VCaP (cell line): ENCODE measurements around the gene ABCG8.
A peak's percentile ranks its signal among the peaks of the same experiment; 100 is the strongest.

Source experiments
- H3K27ac ChIP-seq: fragments of 450-650 bp; 2 replicates; pipeline ENCODE4 v1.5.1; 2017
- TF ChIP-seq, protein P1 (sequence below): fragments of 450-650 bp; conservative IDR thresholded peaks from 2 replicates; pipeline ENCODE4 v1.5.1; 2017; ENCODE audit warnings: mild to moderate bottlenecking, moderate library complexity

ABCG8 gene

DNA sequence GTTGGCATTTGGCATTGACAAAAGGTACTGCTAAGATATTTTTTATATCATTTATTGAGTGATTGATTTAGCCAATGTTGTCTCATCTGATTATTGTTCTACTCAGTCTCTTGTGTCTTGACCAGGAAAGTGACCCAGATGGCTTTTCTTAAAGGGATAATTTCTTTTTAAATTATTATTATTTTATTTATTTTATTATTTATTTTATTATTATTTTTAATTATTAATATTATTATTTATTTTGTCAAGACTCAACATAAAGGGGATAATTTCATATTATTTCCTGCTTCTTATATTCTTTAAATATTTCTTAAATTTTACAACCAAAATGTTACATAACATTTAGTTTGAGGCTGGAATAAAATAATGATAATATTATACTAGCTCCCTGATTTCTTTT lies 37.9 kb upstream of the ABCG8 start:
- H3K27ac ChIP-seq, result no peak overlapping the region
- TF ChIP-seq, protein P1, sequence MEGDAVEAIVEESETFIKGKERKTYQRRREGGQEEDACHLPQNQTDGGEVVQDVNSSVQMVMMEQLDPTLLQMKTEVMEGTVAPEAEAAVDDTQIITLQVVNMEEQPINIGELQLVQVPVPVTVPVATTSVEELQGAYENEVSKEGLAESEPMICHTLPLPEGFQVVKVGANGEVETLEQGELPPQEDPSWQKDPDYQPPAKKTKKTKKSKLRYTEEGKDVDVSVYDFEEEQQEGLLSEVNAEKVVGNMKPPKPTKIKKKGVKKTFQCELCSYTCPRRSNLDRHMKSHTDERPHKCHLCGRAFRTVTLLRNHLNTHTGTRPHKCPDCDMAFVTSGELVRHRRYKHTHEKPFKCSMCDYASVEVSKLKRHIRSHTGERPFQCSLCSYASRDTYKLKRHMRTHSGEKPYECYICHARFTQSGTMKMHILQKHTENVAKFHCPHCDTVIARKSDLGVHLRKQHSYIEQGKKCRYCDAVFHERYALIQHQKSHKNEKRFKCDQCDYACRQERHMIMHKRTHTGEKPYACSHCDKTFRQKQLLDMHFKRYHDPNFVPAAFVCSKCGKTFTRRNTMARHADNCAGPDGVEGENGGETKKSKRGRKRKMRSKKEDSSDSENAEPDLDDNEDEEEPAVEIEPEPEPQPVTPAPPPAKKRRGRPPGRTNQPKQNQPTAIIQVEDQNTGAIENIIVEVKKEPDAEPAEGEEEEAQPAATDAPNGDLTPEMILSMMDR, result no peak

DNA sequence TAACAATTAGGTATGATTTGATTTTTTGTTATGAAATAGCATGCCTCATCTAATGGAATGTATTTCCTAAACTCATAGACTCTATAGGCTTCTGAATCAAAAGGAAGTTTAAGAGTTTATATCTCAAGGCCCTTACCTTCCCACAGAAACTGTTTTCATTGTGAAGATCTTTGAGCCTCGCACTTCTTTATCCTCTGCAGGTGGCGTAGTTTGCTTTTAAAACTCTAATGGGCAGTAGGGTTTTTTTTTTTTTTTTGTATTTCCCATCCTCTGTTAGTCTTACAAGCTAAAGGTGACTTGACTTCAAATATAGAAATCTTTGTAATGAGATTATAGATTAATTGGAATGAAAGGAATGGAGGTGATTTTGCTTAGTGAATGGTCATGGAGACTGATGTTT lies 36.6 kb upstream of the ABCG8 start:
- TF ChIP-seq, protein P1, result no peak
- H3K27ac ChIP-seq, result no peak overlapping the region

DNA sequence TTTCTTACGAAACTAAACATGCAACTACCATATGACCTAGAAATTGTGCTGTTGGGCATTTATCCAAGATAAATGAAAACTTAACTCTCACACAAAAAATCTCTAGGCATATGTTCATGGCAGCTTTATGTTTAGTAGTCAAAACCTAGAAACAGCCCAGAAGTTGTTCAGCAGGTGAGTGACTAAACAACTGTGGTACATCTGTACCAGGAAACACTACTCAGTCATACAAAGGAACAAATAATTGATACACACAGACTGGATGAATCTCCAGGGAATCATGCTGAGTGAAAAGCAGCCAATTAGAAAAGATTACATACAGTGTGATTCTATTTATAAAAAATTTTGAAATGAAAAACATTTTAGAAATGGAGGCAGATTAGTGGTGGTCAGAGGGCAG lies 35.7 kb upstream of the ABCG8 start:
- no peak overlapping the region for H3K27ac ChIP-seq
- TF ChIP-seq, protein P1, result no peak

DNA sequence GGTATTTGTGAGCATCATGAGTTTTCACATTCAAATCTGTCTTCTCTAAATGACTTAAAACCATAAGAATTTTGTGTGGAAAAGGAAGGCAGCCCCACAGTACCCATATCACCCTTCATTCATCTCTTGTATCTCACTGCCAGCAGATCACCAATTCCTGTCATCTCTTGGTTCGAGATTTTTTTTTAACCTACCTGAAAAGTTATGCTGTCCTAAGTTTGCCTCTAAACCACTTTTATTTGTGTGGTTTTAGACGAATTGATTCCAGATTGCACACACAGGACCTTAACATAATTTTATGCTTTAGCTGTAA lies 32.1 kb upstream of the ABCG8 start:
- TF ChIP-seq, protein P1, result no peak
- H3K27ac ChIP-seq, result peak overlapping the region; percentile 40; the same call in 1 of the 2 replicates

DNA sequence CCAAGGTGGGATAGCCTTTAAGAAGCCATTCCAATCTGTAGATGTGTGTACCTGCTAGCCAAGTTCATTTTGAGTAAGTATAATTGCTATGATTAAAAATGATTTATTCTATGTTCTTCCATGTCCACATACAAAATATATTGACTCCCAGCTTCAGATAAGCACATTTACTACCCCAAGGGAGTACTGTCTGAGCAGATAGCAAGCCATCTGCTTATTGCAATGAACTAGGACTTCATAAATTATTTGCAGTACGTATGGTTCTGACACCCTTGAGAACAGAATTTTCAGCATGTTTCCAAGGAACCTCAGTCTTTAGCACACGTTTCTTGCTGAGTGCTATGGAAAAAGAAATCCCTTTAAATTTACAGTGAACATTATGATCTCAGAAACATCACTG lies 28.3 kb upstream of the ABCG8 start:
- no peak overlapping the region for H3K27ac ChIP-seq
- TF ChIP-seq, protein P1, result no peak

DNA sequence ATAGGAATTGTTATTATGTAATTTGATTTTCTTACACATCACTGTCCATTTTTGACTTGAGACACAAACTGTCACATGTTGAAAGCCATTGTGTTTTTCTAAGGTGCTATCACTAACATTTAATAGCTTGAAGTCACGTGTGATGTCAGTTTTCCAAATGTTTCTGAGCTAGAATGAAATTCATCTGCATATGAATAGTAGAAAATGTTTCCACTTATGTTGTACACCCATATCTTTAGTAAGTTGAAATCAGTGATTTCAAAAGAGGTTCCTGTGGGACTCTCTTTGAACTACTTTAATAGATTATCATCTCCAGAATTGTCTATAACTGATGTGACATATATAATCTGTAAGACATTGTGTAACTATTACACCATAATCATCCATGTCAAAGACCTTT lies 27.9 kb upstream of the ABCG8 start:
- TF ChIP-seq, protein P1, result no peak

DNA sequence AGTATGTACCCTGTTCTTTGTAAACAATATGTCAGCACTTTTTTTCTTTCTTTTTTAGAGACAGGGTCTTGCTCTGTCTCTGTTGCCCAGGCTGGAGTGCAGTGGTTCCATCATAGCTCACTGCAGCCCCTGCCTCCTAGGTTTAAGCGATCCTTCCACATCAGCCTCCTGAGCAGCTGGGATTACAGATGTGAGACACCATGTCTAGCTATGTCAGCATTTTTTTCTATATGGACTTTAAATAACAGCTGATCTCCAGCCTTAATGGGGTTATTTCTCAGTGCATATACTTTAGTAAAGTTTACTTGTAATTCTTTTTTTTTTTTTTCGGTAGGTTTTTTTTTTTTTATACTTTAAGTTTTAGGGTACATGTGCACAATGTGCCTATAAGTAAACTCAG lies 26.8 kb upstream of the ABCG8 start:
- TF ChIP-seq, protein P1, result no peak
- no peak overlapping the region for H3K27ac ChIP-seq

More for the DNA sequence above, 27.9 kb upstream of the ABCG8 start:
- no peak overlapping the region for H3K27ac ChIP-seq

DNA sequence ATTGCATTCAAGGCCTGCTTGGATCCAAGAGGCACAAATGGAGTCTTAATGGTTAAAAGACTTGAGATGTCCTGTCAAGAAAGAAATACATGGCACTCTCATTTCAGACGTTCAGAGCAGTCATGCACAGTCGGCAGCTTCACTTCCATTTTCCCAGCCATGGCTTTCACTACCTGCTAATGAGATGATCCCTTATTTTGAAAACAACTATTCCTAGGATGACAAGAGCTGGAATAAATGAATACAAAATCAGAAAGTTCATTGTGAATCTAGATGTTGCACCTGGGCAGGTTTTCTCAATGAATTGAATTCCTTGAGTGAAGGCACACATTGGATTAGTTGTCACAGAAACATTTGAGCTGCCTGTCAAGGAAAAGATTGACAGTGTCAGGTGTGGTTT lies 25.8 kb upstream of the ABCG8 start:
- TF ChIP-seq, protein P1, result no peak

More for the DNA sequence above, 25.8 kb upstream of the ABCG8 start:
- H3K27ac ChIP-seq, result no peak overlapping the region
